HG03139 (cell line): ENCODE data around the gene CBX8.

Source experiments
- ATAC-seq: cut with Tn5 transposase; IDR thresholded peaks from one replicate; pipeline ENCODE4 v1.9.1; 2021; ENCODE audit not compliant: unreplicated experiment

Gene CBX8

DNA sequence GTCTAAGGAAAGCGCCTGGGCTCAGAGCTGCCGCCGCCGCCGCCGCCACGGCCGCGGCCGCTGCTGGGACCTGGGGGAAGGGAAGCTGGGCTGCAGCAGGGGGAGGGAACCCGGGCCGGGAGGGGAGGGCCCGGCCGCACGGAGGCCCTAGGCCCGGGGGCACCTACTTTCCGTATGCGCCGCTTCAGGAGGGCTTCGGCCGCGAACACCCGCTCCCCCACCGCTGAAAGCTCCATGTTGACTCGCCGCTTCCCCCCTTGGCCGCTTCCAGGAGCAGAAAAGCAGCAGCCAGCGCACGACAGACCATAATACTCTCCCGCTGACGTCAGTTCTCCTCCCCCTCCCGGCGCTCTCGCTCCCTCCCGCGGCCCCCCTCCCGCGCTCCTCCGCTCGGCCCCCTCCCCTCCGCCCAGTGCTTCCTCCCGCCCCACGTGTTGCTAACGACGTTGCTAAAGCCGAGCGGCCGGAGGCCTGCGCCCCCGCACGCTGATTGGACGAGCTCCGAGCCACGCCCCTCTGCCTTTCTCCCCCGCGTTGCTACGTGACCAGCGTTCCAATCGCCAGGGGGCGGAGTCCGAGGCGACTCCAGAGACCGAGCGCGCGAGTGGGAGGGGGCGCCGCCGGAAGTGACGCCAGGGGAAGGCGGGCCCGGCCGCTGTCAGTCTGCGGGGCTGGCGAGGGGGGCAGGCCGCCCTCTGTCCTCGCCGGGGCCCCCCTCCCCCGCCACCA lies at the start of gene CBX8:
TSS of gene CBX8 (minus strand) at position 315 of the 729 bp plus-strand sequence. CDS start at position 236, 79 bp downstream.
- ATAC-seq = peak; percentile 80

DNA sequence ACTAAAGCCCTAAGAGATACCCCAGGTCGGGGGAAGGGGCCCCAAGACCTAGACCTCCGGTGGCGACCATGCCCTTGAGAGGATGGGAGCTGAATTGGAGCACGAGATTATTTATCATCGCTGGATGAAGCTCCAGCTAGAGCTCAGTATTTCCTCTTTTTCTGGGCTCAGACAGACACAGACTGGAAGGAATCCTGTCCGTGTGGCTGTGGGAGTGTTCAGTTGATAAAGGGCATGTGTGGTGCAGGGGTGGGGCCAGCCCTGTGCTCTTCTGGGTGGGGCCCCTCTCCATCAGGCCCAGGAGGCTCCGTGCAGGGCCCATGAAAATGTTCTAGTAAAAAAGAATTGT lies 48.7 kb upstream of the CBX8 start:
- no peak for ATAC-seq

DNA sequence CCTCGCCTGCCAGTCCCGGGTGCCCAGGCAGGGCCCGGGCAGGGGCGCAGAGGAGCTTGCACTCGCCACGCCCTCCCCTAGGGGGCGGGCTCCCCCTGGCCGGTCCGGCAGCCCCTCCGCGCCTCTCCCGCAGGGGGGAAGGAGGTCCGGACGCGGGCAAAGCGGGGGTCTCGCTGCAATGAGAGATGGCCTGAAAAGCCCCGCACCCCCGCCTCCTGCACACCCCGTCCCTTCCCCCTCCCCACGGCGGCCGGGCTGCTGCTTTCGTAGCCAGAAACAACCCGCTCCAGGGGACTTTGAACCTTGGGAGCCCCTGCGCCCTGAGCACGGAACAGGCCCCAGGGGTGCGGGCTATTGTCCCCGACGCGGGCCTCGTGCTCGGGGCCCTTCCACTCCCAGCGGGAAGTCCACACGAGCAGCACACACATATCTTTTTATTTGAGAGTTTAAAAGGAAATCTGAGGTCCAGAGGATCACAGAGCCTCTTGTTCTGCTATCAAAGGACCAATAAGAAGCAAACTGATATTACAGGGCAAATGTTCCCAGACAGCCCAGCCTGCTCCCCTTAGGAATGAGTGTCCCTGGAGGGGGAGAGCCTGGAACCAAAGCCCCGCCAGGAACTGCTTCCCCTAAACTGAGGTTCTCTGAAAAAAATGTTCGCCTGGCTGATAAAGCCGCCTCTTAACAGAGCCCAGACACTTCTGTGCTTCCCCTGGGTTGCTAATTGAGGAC lies 48.2 kb upstream of the CBX8 start:
- ATAC-seq = no peak

DNA sequence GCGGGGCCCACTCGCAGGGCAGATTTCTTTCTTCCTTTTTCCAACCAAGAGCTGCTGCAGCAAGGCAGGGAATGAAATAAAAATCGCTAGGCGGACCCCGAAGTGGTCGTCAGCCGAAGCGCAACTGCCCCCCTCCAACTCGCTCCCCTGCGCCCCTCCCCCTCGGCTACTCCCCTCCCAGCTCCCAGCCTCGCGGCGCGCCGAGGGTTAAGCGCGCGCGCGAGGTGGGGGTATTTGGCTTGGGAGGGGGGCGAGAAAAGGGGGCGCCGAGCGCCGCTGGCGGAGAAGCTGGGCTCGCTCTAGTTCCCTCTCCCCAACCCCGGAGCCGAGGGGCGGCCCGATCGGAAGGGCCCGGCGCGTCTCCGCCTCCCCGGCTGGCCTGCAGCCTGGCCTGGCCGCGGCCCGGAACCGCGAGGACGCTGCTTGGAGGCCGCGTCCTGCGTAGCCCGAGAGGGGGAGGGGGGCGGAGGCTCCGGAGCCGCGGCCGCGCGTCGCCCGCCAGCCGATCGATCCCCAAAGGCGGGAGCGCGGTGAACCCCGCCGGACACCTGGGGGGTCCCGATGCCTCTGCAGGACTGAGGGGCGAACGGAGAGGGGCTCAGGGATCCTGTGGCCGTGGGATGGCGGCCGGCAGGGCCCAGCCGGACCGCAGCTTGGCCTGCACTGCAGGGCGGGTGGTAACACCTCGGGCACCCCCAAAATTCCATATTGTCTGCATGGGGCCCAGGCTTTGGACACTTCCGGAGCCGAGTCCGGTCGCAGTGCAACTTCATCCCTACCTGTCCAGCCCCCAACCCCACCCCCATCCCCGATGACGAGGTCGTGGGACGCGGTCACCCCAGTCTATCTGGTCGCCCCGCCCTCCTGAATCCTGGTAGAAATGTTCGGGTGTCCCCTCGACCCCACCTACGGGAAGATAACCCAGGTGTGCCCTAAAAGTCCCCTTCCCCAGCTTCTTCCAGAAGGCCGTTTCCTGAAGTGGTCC lies 47.2 kb upstream of the CBX8 start:
- no peak for ATAC-seq

DNA sequence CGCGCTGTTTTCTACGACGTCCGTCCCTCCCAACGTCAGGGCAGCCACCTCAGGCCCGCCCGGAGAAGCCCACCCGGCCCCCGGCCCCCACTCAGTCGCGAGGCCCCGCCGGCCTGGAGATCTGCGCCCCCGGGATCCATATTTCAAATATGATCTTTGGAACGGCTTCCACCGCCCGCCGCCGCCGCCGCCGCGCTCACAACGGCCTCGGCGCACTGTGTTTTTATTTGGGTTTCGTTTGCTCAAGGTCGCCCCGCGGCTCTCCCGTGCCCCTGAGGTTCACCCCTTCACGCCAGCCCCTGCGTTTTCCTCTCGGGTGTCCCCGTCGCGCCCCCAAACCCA lies 46.6 kb upstream of the CBX8 start:
- no peak for ATAC-seq

DNA sequence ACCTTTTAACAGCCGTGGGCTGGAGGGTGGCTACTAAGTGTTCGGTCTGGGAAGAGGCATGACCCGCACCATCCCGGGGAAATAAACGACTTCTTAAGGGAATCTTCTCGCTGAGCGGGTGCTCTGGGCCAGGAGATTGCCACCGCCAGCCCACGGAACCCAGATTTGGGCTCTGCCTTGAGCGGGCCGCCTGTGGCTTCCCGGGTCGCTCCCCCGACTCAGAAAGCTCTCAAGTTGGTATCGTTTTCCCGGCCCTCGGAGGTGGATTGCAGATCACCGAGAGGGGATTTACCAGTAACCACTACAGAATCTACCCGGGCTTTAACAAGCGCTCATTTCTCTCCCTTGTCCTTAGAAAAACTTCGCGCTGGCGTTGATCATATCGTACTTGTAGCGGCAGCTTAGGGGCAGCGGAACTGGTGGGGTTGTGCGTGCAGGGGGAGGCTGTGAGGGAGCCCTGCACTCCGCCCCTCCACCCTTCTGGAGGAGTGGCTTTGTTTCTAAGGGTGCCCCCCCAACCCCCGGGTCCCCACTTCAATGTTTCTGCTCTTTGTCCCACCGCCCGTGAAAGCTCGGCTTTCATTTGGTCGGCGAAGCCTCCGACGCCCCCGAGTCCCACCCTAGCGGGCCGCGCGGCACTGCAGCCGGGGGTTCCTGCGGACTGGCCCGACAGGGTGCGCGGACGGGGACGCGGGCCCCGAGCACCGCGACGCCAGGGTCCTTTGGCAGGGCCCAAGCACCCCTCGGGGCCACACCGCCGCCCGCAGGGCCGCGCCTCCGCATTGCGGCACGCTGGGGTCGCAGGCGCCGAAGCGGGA lies 46.0 kb upstream of the CBX8 start:
- ATAC-seq = no peak

DNA sequence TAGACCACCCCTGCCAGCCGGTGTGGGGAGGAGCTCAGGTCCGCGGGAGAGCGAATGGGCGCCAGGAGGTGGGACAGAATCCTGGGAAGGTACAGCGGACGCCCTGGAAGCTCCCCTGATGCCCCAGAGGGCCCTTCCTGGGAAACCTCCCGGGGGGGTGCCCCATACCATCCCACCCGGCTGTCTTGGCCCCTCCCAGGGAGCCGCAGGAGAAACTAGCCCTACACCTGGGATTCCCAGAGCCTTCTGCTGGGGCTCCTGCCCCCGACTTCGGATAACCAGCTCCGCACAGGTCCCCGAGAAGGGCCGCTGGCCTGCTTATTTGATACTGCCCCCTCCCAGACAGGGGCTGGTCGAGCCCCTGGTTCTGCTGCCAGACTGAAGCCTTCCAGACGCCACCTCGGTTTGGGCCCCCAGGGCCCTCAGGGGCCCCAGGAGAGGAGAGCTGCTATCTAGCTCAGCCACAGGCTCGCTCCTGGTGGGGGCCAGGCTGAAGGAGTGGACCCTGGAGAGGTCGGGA lies 45.3 kb upstream of the CBX8 start:
- ATAC-seq = no peak

DNA sequence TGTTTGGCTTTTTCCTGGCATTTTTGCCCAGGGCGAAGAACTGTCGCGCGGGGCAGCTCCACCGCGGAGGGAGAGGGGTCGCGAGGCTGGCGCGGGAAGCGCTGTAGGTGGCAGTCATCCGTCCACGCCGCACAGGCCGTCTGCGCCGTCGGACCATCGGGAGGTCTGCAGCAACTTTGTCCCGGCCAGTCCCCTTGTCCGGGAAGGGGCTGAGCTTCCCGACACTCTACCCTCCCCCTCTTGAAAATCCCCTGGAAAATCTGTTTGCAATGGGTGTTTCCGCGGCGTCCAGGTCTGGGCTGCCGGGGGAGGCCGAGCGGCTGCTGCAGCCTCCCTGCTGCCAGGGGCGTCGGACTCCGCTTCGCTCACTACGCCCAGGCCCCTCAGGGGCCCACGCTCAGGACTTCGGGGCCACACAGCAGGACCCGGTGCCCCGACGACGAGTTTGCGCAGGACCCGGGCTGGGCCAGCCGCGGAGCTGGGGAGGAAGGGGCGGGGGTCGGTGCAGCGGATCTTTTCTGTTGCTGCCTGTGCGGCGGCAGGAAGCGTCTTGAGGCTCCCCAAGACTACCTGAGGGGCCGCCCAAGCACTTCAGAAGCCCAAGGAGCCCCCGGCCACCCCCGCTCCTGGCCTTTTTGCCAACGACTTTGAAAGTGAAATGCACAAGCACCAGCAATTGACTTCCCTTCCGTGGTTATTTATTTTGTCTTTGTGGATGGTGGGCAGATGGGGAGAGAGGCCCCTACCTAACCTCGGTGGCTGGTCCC lies 44.7 kb upstream of the CBX8 start:
- ATAC-seq = no peak

DNA sequence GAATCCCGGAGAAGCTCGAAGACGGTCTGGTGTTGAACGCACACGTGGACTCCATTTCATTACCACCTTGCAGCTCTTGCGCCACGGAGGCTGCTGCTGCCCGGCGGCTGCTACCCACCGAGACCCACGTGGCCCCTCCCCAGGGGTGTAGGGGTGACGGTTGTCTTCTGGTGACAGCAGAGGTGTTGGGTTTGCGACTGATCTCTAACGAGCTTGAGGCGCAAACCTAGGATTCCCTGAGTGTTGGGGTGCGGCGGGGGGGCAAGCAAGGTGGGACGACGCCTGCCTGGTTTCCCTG lies 44.1 kb upstream of the CBX8 start:
- no peak for ATAC-seq

DNA sequence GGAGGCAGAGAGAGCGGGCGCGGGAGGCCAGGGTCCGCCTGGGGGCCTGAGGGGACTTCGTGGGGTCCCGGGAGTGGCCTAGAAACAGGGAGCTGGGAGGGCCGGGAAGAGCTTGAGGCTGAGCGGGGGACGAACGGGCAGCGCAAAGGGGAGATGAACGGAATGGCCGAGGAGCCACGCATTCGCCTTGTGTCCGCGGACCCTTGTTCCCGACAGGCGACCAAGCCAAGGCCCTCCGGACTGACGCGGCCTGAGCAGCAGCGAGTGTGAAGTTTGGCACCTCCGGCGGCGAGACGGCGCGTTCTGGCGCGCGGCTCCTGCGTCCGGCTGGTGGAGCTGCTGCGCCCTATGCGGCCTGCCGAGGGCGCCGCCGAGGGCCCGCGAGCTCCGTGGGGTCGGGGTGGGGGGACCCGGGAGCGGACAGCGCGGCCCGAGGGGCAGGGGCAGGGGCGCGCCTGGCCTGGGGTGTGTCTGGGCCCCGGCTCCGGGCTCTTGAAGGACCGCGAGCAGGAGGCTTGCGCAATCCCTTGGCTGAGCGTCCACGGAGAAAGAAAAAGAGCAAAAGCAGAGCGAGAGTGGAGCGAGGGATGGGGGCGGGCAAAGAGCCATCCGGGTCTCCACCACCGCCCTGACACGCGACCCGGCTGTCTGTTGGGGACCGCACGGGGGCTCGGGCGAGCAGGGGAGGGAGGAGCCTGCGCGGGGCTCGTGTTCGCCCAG lies 43.6 kb upstream of the CBX8 start:
- no peak for ATAC-seq

DNA sequence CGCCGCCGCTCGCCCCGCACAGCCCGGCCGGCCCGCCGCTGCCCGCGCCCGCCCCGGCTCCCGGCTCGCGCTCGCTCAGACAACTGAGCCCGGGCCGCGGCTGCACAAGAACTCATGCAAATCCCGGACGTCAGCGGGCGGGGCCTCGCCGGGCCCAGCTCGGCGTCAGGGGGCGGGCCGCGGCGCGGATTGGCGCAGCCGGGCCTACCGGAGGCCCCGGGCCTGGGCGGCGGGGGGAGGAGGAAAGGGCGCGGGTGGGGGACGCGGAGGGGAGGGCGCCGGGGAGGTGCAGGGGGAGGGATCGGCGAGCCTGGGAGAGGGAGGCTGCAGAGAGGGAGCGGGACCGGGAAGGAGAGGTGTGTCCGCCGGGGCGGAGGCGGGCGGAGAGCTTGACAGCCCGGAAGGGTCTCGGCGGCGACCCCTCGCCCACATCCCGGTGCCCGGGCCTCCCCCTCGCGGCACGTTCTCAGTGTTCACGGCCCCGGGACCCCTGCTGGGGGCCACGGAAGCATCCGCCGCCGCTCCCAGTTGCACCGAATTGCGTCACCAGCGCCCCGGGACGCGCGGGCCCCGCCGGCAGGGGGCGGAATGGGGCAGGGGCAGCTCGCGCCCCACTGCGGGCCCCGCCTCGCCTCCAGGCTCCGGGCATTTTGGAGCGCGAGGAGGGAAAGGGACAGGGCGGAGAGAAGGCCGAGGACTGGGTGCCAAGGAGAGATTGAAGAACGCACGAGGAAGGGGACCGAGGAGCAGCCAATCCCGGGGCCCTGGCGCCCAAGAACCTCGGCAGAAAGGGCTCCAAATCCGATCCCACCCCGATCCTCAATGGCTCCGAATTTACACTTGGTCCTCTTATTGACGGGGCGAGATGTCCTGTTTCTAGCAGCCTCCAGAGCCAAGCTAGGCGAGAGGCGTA lies 42.7 kb upstream of the CBX8 start, which contains the start of gene CBX4:
TSS of gene CBX4 (minus strand) at position 85 of the 913 bp plus-strand sequence. CDS start 189 bp downstream, outside the sequence.
- ATAC-seq = peak; percentile 59

DNA sequence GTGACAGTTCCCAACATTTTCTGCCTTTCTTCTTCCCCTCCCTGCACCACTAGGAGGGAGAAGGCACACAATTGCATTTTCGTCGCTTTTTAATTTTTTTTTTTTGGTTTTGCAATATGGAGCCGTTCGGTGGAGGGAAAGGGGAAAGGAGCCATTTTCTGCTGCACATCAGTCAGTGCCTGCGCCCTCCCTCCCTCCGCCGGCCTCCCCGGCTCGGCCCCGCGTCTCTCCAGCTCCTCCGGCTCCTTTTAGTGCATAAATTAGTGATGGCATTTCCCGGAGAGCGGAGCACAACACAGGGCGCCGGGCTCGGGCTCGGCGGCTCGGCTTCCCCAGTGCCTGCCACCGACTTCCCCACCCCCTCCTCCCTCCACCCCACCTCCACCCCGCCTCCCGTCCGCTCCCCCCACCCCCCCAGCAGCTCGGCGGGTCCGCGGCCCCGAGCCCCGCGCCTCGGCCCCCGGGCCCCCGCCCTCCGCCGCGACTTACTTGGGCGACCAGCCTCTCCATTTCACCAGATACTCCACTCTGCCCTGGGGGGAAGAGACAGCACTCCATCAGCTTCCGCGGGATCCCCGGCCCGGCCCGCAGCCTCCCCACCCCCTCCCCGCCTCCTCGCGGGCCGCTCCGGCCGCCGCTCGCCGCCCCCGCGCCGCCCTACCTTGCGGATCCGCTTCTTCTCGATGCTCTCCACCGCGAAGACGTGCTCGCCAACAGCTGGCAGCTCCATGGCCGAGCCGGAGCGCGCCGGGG lies 41.8 kb upstream of the CBX8 start:
- peak; percentile 11 for ATAC-seq

DNA sequence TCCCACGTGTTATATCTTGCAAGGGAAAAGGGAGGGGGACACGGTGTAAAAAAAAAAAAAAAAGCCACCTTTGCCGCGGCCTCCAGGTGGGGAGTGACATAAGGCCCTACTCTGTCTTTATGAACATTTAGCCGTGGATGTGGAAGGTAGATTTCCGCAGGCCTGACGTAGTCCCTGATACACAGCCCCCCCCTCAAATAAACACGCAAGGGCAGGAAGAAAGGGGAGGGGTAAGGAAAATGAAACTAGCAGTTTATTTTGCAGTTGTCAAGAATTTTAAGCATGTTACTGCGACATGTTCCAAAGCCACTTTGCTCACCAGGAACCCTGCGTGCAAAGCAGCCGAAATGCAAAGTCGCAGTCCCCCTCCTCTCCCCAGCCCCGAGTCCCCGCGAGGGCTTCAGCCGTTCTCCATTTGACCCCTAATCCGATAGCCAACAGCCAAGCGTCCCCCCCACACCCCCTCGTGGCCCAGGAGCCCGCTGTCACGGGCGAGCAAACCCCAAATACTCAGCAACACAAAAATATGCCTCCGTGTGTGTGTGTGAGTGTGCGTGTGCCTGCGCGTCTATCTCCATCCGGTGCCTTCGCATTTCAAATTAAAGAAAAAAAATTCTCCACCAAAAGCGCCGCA lies 41.1 kb upstream of the CBX8 start:
- no peak for ATAC-seq

DNA sequence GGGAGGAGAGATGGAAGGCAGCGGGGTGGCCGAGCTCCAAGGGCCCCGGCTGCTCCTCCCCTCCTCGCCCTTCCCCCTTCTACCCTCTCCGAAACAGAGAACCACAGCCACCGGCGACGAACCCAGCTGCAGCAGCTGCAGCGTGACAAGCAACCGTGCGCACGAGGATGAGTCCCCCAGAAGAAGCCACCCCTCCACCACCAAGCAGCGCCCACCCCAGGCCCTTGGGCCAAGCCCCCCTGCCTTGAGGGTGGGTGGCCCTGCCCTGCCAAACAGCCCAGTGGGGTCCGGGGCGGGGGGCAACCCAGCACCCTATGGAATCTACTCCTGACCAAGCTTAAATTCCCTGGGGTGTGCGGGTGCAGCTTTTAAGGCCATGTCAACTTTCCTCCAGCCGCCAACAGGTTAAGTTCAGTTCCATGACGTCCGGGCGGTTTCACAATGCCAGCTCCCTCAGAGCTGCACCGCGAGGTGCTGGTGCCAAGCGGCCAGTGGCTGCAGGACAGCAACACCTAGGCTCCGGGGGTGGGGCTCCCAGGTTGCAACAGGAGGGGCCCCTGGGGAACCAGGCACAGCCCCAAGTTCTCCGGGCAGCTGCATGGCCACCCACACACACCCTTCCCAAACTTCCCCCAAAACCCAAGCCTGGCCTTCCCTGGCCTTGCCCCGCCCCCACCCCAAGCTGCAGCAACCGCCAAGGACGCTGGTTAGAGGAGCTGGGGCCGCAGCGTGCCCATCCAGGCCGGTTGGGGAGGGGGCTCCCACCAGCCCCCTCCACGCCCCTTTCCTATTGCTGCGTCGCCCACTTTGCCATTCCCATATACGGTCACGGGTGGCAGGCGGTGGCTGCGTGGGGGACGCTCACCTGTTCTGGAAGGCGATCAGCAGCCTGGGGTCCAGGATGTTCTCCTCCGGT lies 40.4 kb upstream of the CBX8 start:
- ATAC-seq = no peak

DNA sequence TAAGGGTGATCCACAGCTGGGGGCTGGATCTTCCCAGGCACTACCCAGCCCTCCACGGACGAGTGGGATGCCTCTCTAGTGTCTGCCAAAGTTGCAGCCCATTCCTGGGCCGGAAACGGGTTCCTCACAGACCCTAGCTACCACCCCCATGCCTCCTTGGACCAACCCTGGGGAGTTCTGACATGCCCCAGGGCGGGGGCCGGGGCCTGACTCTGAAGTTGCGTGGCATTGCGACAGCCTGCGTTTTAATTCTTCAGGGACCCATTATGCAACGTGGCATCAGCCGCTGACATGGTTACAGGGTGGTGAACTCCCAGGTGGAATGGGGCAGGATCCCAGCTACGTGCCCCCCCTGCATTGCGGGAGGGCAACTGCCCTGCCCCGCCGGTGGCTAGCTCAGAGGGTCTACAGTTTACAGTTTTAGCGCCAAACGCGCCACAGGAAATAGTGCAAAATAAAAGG lies 39.7 kb upstream of the CBX8 start:
- ATAC-seq = no peak
